ENCODE results near the gene DEPDC1B.
"Not testable (repeated sequence)": the region's sequence is repeated elsewhere in the genome, so short reads cannot be mapped to it uniquely, and the experiment has no call there.

DEPDC1B gene

GRCh38 chr5:60639544-60639943, 60.4 kb downstream of the DEPDC1B start:
- DNase-seq, result no peak

GRCh38 chr5:60638300-60638699, 61.7 kb downstream of the DEPDC1B start:
- no peak for DNase-seq

GRCh38 chr5:60636644-60637043, 63.3 kb downstream of the DEPDC1B start:
- no peak for DNase-seq

GRCh38 chr5:60636001-60636400, 64.0 kb downstream of the DEPDC1B start:
- DNase-seq, result no peak

- DNase-seq, result no peak
Measured at GRCh38 chr5:60634051-60634450, 65.9 kb downstream of the DEPDC1B start.

- DNase-seq, result peak; percentile 57
Measured at GRCh38 chr5:60633341-60633740, 66.6 kb downstream of the DEPDC1B start.

- no peak for DNase-seq
Measured at GRCh38 chr5:60632153-60632552, 67.8 kb downstream of the DEPDC1B start.

GRCh38 chr5:60630836-60631235, 69.1 kb downstream of the DEPDC1B start:
- DNase-seq, result no peak

GRCh38 chr5:60630179-60630578, 69.8 kb downstream of the DEPDC1B start:
- no peak for DNase-seq

- not testable (repeated sequence) for DNase-seq
Measured at GRCh38 chr5:60624875-60625274, 75.1 kb downstream of the DEPDC1B start.

- not testable (repeated sequence) for DNase-seq
Measured at GRCh38 chr5:60620752-60621151, 79.2 kb downstream of the DEPDC1B start.

GRCh38 chr5:60613826-60614225, 86.1 kb downstream of the DEPDC1B start:
- no peak for DNase-seq

- DNase-seq, result no peak
Measured at GRCh38 chr5:60611099-60611740, 88.7 kb downstream of the DEPDC1B start.

- no peak for DNase-seq
Measured at GRCh38 chr5:60604771-60605170, 95.2 kb downstream of the DEPDC1B start.

GRCh38 chr5:60598424-60598823, 101.5 kb downstream of the DEPDC1B start:
- DNase-seq, result no peak

GRCh38 chr5:60597572-60598320, 102.2 kb downstream of the DEPDC1B start:
- no peak for DNase-seq

GRCh38 chr5:60594715-60595477, 105.1 kb downstream of the DEPDC1B start:
- no peak for DNase-seq

- no peak for DNase-seq
Measured at GRCh38 chr5:60590172-60590571, 109.8 kb downstream of the DEPDC1B start.

- not testable (repeated sequence) for DNase-seq
Measured at GRCh38 chr5:60587312-60587711, 112.7 kb downstream of the DEPDC1B start.

GRCh38 chr5:60586307-60586901, 113.6 kb downstream of the DEPDC1B start:
- no peak for DNase-seq

- no peak for DNase-seq
Measured at GRCh38 chr5:60585618-60586017, 114.3 kb downstream of the DEPDC1B start.

GRCh38 chr5:60584304-60584703, 115.7 kb downstream of the DEPDC1B start:
- DNase-seq, result no peak

- DNase-seq, result no peak
Measured at GRCh38 chr5:60583616-60584015, 116.3 kb downstream of the DEPDC1B start.

Measured in islet precursor cell (in vitro differentiated cells).